IPS-15b (cell line): ENCODE measurements around the gene TCF25.

Source experiments
- H3K27me3 ChIP-seq: one replicate; pipeline ENCODE4 v1.6.1; 2013; ENCODE audit warnings: low read length; ENCODE audit not compliant: control insufficient read depth, insufficient read depth
- H3K36me3 ChIP-seq: one replicate; pipeline ENCODE4 v1.6.1; 2013; ENCODE audit warnings: low read length; ENCODE audit not compliant: control insufficient read depth, insufficient read depth
- H3K4me1 ChIP-seq: one replicate; pipeline ENCODE4 v1.6.1; 2013; ENCODE audit warnings: mild to moderate bottlenecking, low read length; ENCODE audit not compliant: control insufficient read depth, insufficient read depth
- H3K4me3 ChIP-seq: one replicate; pipeline ENCODE4 v1.5.1; 2013; ENCODE audit warnings: low read depth, low read length
- H3K9ac ChIP-seq: one replicate; pipeline ENCODE4 v1.6.1; 2013; ENCODE audit warnings: low read depth, mild to moderate bottlenecking, low read length
- H3K9me3 ChIP-seq: one replicate; pipeline ENCODE4 v1.6.1; 2013; ENCODE audit warnings: mild to moderate bottlenecking, low read length; ENCODE audit not compliant: control insufficient read depth, insufficient read depth

TCF25 gene

DNA sequence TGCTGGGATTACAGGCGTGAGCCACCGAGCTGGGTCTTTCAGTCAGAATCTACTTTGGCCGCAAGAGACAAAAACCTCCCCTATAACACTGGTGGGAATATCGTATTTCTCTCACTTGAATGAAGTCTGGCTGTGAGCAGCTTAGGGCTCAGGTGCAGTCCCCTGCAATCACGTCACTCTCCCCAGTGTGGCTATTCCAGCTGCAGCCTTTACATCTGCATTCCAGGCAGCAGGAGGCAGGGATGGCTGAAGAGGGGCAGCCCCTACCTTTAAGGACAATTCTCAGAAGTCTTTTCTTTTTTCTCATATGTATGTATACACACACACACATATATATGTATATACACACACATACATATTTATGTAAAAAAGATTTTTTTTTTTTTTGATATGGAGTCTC is 78.1 kb downstream of the TCF25 start:
- no peak overlapping the region for H3K9ac ChIP-seq
- H3K9me3 ChIP-seq: no peaks in the 10 kb centered on the region
- H3K4me1 ChIP-seq: no peaks in the 10 kb centered on the region
- peaks cover 5% of the 10 kb centered on the region for H3K36me3 ChIP-seq
- peaks cover 18% of the 10 kb centered on the region for H3K27me3 ChIP-seq
- H3K4me3 ChIP-seq: no peak overlapping the region

DNA sequence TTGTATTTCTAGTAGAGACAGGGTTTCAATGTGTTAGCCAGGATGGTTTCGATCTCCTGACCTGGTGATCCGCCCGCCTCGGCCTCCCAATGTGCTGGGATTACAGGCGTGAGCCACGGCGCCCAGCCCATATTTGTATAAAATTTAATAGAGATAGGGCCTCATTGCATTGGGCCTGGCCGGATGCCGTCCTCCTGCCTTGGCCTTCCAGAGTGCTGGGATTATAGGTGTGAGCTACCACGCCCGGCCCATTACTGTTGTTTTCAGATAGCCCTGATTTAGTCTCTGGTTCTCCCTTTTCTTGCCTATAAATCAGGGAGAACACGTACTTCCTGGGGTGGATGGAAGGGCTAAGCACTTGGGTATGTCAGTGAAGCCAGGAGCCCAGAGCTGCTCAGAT is 78.7 kb downstream of the TCF25 start:
- H3K36me3 ChIP-seq: peaks cover 8% of the 10 kb centered on the region
- no peak overlapping the region for H3K9ac ChIP-seq
- no peaks in the 10 kb centered on the region for H3K9me3 ChIP-seq
- H3K4me1 ChIP-seq: no peaks in the 10 kb centered on the region
- peaks cover 13% of the 10 kb centered on the region for H3K27me3 ChIP-seq
- no peak overlapping the region for H3K4me3 ChIP-seq

DNA sequence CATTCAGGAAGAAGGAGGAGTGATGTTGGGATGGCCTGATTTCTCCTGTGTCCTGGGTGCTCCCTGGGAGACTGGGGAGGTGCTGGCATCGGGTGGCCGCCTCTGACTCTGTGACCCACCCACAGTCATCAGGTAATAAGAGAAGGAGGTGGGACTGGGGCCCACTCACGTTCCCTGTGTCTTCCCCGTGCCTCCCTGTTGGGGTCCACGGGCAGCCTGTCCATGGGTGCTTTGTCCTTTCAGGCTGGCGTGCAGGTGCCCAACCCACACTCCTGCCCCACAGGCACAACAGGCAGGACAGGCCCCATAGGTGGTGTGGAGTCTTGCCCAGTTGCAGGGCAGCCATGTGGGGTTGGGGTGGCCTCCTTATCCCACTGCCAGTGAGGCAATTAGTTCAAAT is 79.2 kb downstream of the TCF25 start:
- H3K9ac ChIP-seq: no peak overlapping the region
- peaks cover 8% of the 10 kb centered on the region for H3K36me3 ChIP-seq
- no peak overlapping the region for H3K4me3 ChIP-seq
- H3K4me1 ChIP-seq: no peaks in the 10 kb centered on the region
- peaks cover 8% of the 10 kb centered on the region for H3K27me3 ChIP-seq
- H3K9me3 ChIP-seq: no peaks in the 10 kb centered on the region

DNA sequence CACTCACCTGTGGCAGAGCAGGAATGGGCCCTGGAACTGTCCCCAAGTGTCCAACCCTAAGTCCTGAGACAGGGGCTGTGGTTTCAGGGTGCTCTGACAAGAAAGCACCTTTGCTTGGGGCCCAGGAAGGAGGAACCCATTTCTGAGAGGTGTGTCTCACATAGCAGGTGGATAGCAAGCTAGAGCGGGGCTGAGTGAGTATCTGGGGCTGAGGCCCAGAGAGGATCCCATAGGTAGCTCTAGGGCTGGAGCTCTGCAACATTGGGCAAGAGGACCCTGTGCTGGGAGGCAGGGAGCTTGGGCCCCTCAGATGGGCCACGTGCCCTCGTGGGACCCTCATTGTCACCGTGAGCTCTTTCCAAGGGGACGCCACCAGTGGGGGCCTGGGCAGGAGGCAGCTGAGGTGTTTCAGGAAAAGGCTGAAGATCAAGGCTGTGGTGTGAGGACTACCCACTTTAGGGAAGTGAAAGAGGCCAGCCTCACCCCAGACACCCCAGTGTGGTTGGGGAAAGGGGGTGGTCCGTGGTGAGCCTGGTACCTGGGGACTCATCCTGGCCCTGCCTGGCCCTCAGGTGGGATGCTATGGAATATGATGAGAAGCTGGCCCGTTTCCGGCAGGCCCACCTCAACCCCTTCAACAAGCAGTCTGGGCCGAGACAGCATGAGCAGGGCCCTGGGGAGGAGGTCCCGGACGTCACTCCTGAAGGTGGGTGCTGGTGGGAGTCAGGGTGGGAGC is 80.4 kb downstream of the TCF25 start:
- Histone ChIP-seq H3K4me3 (no peak overlapping the region), H3K9me3 (no peaks in the 10 kb centered on the region)

GRCh38 chr16:89954462-89954861 is 81.1 kb downstream of the TCF25 start:
- H3K9me3 ChIP-seq: no peaks in the 10 kb centered on the region
- H3K27me3 ChIP-seq: peaks cover 3% of the 10 kb centered on the region
- H3K36me3 ChIP-seq: peaks cover 11% of the 10 kb centered on the region
- no peak overlapping the region for H3K4me3 ChIP-seq
- H3K4me1 ChIP-seq: no peaks in the 10 kb centered on the region
- H3K9ac ChIP-seq: no peak overlapping the region

More for the DNA sequence above, 80.4 kb downstream of the TCF25 start:
- Histone ChIP-seq H3K9ac (no peak overlapping the region), H3K36me3 (peaks cover 8% of the 10 kb centered on the region), H3K27me3 (peaks cover 3% of the 10 kb centered on the region), H3K4me1 (no peaks in the 10 kb centered on the region)

DNA sequence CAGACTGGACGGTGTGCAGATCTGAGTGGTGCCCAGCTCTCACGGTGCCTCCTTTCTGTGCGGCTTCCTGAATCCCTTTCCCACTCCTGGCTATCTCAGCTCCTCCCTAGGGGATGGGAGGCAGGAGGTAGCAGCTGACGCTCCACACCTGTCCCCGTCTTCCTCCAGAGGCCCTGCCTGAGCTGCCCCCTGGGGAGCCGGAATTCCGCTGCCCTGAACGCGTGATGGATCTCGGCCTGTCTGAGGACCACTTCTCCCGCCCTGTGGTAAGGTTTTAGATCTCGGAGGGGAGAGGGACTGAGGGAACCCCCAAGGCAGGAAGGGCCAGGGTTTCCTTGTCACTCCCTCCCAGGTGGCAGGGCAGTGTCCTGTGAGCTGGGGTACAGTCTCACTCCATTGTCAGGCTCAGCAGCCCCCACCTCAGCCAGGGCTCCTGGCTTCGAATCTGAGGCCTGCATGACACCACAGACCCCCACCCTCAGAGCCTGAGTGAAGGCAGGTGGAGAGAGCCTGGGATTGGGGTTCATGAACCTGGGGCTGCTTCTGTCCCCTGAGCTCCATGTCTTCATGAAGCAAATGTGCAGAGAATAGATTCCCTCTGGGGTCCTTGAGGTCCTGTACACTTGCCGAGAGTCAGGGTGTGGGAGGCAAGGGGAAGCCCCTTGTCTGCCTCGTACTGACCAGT is 81.8 kb downstream of the TCF25 start:
- Histone ChIP-seq H3K9ac (no peak overlapping the region), H3K36me3 (peaks cover 11% of the 10 kb centered on the region)

DNA sequence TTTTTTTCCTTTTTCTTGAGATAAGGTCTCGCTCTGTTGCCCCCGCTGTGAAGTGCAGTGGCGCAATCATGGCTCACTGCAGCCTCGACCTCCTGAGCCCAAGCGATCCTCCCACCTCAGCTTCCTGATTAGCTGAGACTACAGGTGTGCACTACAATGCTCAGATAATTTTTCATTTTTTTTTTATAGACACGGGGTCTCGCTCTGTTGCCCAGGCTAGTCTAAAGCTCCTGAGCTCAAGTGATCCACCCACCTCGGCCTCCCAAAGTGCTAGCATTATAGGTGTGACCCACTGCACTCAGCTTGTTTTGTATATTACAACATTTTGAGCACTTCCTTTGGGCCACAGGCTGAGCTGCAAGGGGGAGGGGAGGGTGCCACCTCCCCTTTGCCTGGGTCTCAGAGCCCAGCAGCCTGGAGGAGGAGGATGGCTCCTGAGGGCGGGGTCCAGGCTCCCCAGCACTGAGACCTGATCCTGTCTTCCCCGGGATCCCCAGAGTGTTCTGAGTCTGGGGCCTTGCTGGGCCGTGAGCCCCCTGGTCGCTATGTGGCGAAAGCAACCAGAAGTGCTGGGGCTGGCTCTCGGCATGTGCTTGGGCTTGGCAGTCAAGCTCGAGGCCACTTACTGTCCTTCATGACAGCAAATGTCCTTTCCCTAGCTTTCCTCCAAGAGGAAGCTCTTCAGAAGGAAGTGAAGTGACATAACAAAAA is 83.3 kb downstream of the TCF25 start:
- Histone ChIP-seq H3K9me3 (no peaks in the 10 kb centered on the region), H3K4me1 (no peaks in the 10 kb centered on the region), H3K27me3 (no peaks in the 10 kb centered on the region), H3K36me3 (peaks cover 21% of the 10 kb centered on the region), H3K4me3 (no peak overlapping the region), H3K9ac (no peak overlapping the region)

More for the DNA sequence above, 81.8 kb downstream of the TCF25 start:
- H3K4me3 ChIP-seq: no peak overlapping the region
- no peaks in the 10 kb centered on the region for H3K27me3 ChIP-seq
- no peaks in the 10 kb centered on the region for H3K4me1 ChIP-seq
- no peaks in the 10 kb centered on the region for H3K9me3 ChIP-seq

- H3K9ac ChIP-seq: no peak overlapping the region
- H3K4me3 ChIP-seq: no peak overlapping the region
- no peaks in the 10 kb centered on the region for H3K4me1 ChIP-seq
- H3K27me3 ChIP-seq: no peaks in the 10 kb centered on the region
- peaks cover 21% of the 10 kb centered on the region for H3K36me3 ChIP-seq
- H3K9me3 ChIP-seq: no peaks in the 10 kb centered on the region
Measured at GRCh38 chr16:89957216-89957785, 83.9 kb downstream of the TCF25 start.

DNA sequence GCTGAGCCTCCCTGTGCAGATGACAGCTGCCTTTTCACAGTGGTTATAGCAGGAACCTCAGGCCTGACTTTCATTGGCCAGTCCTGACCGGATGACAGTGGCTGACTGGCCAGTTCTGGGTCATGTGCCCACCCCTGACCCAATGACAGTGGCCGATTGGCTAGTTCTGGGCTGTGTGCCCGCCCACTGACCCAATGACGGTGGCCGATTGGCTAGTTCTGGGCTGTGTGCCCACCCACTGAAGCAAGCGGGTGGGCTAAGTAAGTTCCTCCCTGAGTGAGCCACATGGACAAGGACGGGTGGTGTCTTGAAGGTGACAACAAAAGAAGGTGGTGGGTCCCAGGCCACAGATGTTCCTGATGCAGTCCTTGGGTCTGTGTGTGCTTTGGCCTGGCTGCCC is 84.7 kb downstream of the TCF25 start:
- Histone ChIP-seq H3K36me3 (peaks cover 21% of the 10 kb centered on the region), H3K27me3 (no peaks in the 10 kb centered on the region), H3K4me1 (no peaks in the 10 kb centered on the region), H3K4me3 (no peak overlapping the region), H3K9ac (no peak overlapping the region), H3K9me3 (no peaks in the 10 kb centered on the region)

DNA sequence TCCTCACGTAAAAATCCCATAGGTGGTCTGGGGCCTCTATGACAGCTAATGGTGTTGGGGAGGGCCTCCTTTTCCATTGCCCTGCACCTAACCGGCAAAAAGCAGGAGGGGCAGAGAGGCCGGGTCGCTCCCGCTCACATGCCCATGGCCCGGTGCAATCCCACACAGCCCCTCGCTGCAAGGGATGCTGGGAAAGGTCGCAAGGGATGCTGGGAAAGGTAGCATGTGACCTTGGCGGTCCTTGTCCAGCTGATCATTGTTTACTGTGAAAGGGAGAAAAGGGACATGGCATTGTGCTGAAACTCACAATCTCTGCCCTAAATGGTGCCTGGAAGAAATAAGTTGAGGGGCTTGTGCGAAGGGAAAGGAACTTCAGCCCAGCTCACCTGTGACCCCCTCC is 85.2 kb downstream of the TCF25 start:
- no peaks in the 10 kb centered on the region for H3K4me1 ChIP-seq
- H3K36me3 ChIP-seq: peaks cover 21% of the 10 kb centered on the region
- H3K27me3 ChIP-seq: no peaks in the 10 kb centered on the region

DNA sequence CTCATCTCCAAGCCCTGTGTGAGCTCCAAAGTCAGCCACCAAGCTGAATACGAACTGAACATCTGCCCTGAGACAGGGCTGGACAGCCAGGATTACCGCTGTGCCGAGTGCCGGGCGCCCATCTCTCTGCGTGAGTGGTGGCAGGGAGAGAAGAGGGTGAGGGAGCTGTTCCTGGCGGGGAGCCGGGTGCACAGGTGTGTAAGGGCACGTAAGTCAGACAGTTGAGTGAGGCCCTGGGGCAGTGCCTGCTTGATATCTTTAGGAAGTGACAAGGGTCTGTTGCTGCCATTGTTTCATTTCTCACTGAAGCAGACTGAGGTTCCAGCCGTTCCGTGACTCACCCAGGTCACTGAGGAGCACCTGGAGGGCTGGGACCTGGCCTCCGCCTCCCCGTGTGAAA is 87.6 kb downstream of the TCF25 start:
- H3K9me3 ChIP-seq: no peaks in the 10 kb centered on the region
- no peak overlapping the region for H3K9ac ChIP-seq
- no peaks in the 10 kb centered on the region for H3K27me3 ChIP-seq
- peaks cover 16% of the 10 kb centered on the region for H3K36me3 ChIP-seq
- no peak overlapping the region for H3K4me3 ChIP-seq
- H3K4me1 ChIP-seq: no peaks in the 10 kb centered on the region

More for the DNA sequence above, 85.2 kb downstream of the TCF25 start:
- Histone ChIP-seq H3K4me3 (no peak overlapping the region), H3K9ac (no peak overlapping the region), H3K9me3 (no peaks in the 10 kb centered on the region)
